ENCODE data around the gene FKBP3.

DNA sequence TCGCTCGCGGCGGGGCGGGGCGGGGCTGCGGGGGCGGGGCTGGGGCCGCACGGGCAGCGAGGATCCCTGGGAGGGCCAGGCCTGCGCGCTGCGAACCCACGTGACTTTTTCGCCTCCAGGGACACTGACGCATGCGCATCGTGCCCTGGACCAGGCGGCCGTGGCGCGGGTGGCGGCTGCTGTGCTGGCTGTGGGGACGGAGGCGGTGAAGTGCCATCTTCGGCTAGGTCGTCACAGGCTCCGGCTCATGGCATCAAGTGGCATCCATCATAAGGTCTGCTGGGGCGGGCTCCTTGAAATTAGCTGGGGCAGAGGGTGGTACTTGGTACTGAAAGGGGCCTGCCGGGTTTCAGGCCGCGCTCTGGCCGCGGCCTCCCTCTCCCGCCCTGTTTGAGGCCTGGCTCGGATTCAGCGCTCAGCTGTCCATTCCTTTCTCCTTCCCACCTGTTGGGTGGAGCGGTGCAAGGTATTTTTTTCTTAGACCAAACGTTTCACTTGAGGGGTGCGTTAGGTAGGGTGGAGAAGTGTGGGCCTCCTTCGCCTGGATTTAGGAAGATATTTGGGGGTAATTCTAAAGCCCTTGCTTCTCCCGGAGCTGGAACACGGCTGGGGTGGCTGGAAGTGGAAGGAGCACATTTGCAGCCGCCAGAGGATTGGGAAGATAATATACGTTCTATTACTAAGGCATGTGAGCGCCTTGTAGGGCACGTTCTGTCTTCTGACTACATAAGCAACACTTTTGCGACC lies 50.1 kb downstream of the FKBP3 start, which contains the start of gene PRPF39:
- TF ChIP-seq, protein P1, sequence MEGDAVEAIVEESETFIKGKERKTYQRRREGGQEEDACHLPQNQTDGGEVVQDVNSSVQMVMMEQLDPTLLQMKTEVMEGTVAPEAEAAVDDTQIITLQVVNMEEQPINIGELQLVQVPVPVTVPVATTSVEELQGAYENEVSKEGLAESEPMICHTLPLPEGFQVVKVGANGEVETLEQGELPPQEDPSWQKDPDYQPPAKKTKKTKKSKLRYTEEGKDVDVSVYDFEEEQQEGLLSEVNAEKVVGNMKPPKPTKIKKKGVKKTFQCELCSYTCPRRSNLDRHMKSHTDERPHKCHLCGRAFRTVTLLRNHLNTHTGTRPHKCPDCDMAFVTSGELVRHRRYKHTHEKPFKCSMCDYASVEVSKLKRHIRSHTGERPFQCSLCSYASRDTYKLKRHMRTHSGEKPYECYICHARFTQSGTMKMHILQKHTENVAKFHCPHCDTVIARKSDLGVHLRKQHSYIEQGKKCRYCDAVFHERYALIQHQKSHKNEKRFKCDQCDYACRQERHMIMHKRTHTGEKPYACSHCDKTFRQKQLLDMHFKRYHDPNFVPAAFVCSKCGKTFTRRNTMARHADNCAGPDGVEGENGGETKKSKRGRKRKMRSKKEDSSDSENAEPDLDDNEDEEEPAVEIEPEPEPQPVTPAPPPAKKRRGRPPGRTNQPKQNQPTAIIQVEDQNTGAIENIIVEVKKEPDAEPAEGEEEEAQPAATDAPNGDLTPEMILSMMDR (IDR thresholded peaks at IDR 0.05), result no peak
- TF ChIP-seq POLR2AphosphoS5 (IDR thresholded peaks at IDR 0.05) (peak; percentile 93 to 97 (median 95)), POLR2A (IDR thresholded peaks at IDR 0.05) (peak; percentile 71)
